ENCODE measurements around the gene TADA1. TPM values are rescaled to one million over a fixed set of nuclear protein-coding genes. Genes with fewer than 3 reads are reported as not detected.

TADA1 gene
- total and polyA plus RNA-seq, 8 donors: 5.4 to 43.8 (median 7.6) TPM

DNA sequence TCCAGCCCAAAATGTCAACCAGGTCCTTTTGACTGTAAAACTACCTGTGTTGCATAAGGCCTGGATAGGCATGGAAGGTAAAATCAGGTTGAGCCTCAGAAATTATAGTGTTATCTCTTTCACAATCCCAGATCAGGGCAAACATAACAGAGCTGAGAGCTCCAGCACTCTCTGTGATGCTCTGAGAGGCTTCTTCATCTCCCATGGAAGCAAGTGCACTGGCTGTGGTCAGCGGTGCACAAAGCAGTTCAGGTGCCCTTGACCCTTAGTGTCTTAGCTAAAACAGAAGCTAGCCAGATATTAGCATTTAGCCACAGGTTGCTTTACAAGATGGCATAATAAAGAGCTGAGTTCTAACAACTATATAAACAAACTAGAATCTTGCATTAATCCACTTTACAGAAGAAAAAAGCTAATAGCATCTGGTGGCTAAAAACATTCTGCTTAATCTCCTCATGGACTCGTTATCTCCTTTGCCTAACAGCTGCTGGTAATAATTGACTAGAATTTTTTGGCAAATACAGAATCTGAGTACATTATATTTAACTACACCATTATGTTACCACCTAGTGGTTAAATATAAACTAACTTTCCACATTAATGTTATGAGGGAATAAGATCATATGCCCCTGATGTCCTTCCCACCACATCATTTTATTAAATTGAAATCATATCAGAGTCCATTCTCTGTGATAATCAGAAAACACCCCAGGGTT is 62.4 kb downstream of the TADA1 start:
- TF ChIP-seq POLR2A (IDR thresholded peaks at IDR 0.05) (no peak), EP300 (IDR thresholded peaks at IDR 0.05) (no peak), POLR2AphosphoS5 (IDR thresholded peaks at IDR 0.05) (no peak)
- TF ChIP-seq, protein P1, sequence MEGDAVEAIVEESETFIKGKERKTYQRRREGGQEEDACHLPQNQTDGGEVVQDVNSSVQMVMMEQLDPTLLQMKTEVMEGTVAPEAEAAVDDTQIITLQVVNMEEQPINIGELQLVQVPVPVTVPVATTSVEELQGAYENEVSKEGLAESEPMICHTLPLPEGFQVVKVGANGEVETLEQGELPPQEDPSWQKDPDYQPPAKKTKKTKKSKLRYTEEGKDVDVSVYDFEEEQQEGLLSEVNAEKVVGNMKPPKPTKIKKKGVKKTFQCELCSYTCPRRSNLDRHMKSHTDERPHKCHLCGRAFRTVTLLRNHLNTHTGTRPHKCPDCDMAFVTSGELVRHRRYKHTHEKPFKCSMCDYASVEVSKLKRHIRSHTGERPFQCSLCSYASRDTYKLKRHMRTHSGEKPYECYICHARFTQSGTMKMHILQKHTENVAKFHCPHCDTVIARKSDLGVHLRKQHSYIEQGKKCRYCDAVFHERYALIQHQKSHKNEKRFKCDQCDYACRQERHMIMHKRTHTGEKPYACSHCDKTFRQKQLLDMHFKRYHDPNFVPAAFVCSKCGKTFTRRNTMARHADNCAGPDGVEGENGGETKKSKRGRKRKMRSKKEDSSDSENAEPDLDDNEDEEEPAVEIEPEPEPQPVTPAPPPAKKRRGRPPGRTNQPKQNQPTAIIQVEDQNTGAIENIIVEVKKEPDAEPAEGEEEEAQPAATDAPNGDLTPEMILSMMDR (IDR thresholded peaks at IDR 0.05): peak in 2 of 7 experiments; percentile 17 to 24
- Histone ChIP-seq H3K4me3 (no peak overlapping the region), H3K9me3 (no peaks in the 10 kb centered on the region), H3K27me3 (no peaks in the 10 kb centered on the region), H3K36me3 (no peaks in the 10 kb centered on the region), H3K4me1 (peaks cover 7 to 22% (median 14%) of the 10 kb centered on the region in 4 donors), H3K27ac (no peak overlapping the region)
- intact Hi-C loops (cut with DNase I; ENCODE audit: low total_unique reads): no loop called here
- peak in 1 of 2 donors; percentile 11 for DNase-seq
- WGBS, 5 donors: 13 to 33% (median 25%) methylated on average over 2 of the region's 2 CpGs

DNA sequence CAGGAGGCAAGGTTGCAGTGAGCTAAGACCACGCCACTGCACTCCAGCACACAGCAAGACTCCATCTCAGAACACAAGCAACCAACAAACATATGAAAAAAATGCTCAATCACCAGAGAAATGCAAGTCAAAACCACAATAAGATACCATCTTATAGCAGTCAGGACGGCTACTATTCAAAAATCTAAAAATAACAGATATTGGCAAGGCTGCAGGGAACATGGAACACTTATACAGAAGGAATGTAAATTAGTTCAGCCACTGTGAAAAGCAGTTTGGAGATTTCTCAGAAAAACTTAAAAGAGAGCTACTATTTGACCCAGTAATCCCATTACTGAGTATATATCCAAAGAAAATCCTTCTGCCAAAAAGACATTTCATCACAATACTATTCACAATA is 64.4 kb downstream of the TADA1 start:
- Histone ChIP-seq H3K27ac (no peak overlapping the region), H3K4me3 (no peak overlapping the region), H3K4me1 (peaks cover 7 to 22% (median 14%) of the 10 kb centered on the region in 4 donors), H3K9me3 (no peaks in the 10 kb centered on the region), H3K27me3 (no peaks in the 10 kb centered on the region), H3K36me3 (no peaks in the 10 kb centered on the region)
- WGBS, 5 donors: 63 to 69% (median 66%) methylated on average over 2 of the region's 2 CpGs
- intact Hi-C loops (cut with DNase I; ENCODE audit: low total_unique reads): no loop called here
- TF ChIP-seq, protein P1 (IDR thresholded peaks at IDR 0.05): no peak
- no peak for DNase-seq

DNA sequence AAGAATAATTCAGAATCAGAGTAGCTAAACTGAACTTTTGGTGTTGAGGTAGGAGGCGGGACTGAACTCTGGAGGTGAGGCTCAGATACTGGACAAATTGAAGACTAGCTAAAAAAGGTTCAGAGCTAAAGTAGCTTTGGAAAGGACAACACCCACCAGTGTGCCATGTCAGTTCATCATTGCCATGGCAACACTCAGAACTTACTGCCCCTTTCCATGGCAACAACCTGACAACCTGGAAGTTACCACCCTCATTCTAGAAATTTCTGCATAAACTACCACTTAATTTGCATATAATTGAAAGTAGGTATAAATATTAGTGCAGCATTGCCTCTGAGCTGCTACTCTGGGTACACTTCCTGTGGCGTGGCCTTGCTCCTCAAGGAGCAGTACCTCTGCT is 67.1 kb downstream of the TADA1 start:
- 79 to 89% (median 88%) methylated on average over 2 of the region's 2 CpGs for WGBS, 5 donors
- TF ChIP-seq, protein P1 (IDR thresholded peaks at IDR 0.05): no peak
- Histone ChIP-seq H3K27me3 (no peaks in the 10 kb centered on the region), H3K9me3 (no peaks in the 10 kb centered on the region), H3K4me1 (peaks cover 0 to 8% (median 3%) of the 10 kb centered on the region in 4 donors), H3K36me3 (no peaks in the 10 kb centered on the region), H3K27ac (no peak overlapping the region), H3K4me3 (no peak overlapping the region)
- intact Hi-C loops (cut with DNase I; ENCODE audit: low total_unique reads): no loop called here
- DNase-seq: no peak

Other genes starting within 250 kb of the TADA1 start
- gene POGK, start 36.8 kb downstream of the TADA1 start, total RNA-seq: 10 to 100 TPM; 14.7 to 33.8 (median 22.2) TPM
- 10 to 100 TPM in 1 of 3 donors, 1 to 10 TPM in 2; 8.1 to 10.7 (median 9.6) TPM for gene POGK, start 36.8 kb downstream of the TADA1 start, polyA plus RNA-seq
- under 1 TPM in 3 of 5 donors, not detected in 2; 0.14 to 0.92 (median 0.87) TPM for gene ILDR2, start 99.3 kb upstream of the TADA1 start, total RNA-seq
- gene ILDR2, start 99.3 kb upstream of the TADA1 start, polyA plus RNA-seq: under 1 TPM; under 0.01 to 0.13 (median 0.06) TPM
- under 1 TPM in 2 of 5 donors, not detected in 3; 0.45 to 0.58 TPM for gene MAEL, start 113.0 kb upstream of the TADA1 start, total RNA-seq
- gene MAEL, start 113.0 kb upstream of the TADA1 start, polyA plus RNA-seq: 1 to 10 TPM in 1 of 3 donors, under 1 TPM in 1, not detected in 1; 0.08 to 1.1 TPM
- gene GPA33, start 214.1 kb upstream of the TADA1 start, total RNA-seq: 10 to 100 TPM in 1 of 5 donors, 1 to 10 TPM in 1, not detected in 3; 3.9 to 51.3 TPM
- under 1 TPM in 2 of 3 donors, not detected in 1; 0.03 to 0.46 TPM for gene GPA33, start 214.1 kb upstream of the TADA1 start, polyA plus RNA-seq
- under 1 TPM in 1 of 5 donors, not detected in 4; 0.73 TPM for gene STYXL2, start 217.8 kb upstream of the TADA1 start, total RNA-seq
- not detected for gene STYXL2, start 217.8 kb upstream of the TADA1 start, polyA plus RNA-seq

All from stomach (tissue), 9 donors.